GM12891 (cell line): ENCODE measurements around the gene TPSB2.

Experiments used
- PAX5 ChIP-seq: IDR thresholded peaks from 2 replicates; pipeline ENCODE4 v1.6.1; 2011; ENCODE audit warnings: low read length, moderate library complexity, mild to moderate bottlenecking; ENCODE audit not compliant: insufficient read depth, severe bottlenecking
- POLR2A ChIP-seq: IDR thresholded peaks from 2 replicates; pipeline ENCODE4 v1.6.1; 2011; ENCODE audit warnings: low read depth, low read length, control low read depth
- POLR2AphosphoS5 ChIP-seq: IDR thresholded peaks from 2 replicates; pipeline ENCODE4 v1.6.1; 2011; ENCODE audit warnings: low read depth, low read length, control low read depth
- TAF1 ChIP-seq: IDR thresholded peaks from 2 replicates; pipeline ENCODE4 v1.6.1; 2011; ENCODE audit warnings: low read depth, low read length, control low read depth

- TF ChIP-seq PAX5 (no peak), TAF1 (no peak), POLR2AphosphoS5 (no peak), POLR2A (no peak)
Measured at GRCh38 chr16:1217526-1217925, 12.5 kb downstream of the TPSB2 start.
